GM18868 (cell line): ENCODE data around the gene PRPF38B.
A peak's percentile ranks its signal among the peaks of the same experiment; 100 is the strongest.

Source experiments
- ATAC-seq: cut with Tn5 transposase; IDR thresholded peaks from one replicate; pipeline ENCODE4 v1.9.1; 2021; ENCODE audit warnings: mild to moderate bottlenecking, moderate library complexity; ENCODE audit not compliant: unreplicated experiment

Gene PRPF38B

DNA sequence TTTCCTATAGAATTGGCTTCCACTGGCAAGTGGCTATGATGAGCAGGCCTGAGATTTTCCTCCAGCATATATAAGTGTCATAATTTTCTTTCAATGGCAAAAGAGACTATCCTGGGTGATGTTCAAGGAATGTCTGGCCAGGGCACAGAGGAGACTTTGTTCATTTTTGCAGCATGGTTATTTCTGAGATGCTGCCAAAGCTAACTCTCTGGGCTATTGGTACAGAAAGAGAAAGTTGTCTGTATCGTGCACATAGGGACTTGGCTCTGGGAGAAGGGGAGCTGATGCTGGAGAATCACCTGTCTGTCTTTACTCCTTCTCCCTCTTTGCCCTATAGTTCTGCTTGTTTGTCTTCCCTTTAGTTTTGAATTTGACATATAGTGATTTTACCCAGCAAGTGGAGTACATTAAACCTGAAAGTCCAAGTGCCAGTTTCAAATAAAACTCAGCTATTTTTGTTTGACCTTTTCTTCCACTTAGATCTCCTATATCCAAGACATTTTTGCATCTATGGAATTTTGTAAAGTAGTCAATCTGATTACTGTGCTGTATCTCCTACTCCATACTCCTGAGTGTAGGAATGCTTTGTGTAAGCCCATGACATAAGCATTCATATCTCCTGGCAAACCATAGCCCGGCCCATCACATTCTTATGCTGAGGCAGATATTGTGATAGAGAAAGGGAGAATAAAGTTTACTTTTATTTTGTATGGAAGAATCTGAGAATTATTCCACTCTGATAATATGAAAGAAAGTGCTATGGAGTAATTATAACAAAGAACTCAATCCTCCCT lies 24.5 kb downstream of the PRPF38B start:
- ATAC-seq: no peak

DNA sequence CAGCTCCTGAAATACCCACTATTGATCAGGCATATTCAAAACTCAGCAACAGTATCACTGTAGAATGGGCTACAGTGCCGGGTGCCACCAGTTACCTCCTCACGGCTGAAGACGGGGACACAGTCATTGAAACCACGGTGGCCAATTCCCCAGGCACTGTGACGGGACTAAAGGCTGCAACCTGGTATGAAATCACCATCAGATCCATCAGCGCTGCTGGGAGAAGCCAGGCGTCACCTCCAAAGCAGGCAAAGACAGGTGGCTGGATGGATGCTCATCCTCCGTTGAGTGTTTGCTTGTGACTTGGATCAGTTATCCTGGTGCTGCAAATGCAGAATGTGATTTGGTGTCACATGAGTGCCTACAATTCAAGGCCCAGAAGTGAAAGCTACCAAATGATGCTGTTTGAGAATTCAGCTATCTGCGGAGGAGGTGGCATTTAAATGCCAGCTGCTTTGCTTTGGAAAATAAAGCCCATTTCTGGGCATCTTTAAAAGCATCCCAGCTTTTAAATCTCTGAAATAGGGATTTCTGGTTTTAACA lies 25.7 kb downstream of the PRPF38B start:
- no peak for ATAC-seq

DNA sequence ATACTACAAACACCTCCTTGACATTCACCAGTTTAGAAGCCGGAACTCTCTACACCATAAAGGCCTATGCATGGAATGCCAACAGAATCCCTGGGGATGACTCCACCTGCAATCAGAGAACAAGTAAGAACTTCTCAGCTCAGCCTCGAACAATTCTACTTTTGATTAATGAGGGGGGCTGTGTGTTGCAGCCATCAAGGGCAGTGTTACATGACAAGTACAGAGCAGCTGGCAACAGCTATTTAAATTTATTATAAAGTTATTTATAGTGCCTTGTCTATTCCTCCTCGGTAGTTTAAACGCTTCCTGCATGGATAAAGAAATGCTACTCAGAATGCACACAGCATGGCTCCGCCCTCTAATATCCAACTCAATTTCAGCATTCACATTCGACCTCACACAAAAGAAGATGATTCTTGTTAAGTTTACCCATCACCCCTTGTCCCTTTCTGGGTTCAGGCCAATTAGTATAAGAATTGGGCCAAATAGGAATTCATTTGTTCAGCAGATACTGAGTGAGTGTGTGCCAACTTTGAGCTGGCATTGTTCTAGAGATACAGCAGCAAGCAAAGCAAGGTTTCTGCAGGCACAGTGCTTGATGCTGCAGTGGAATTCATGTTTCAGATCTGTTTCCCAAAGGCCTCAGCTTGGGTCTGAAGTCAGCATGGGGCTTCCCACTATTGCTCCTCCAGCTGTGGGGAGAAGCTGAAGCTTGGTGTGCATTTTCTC lies 27.0 kb downstream of the PRPF38B start:
- ATAC-seq: no peak

DNA sequence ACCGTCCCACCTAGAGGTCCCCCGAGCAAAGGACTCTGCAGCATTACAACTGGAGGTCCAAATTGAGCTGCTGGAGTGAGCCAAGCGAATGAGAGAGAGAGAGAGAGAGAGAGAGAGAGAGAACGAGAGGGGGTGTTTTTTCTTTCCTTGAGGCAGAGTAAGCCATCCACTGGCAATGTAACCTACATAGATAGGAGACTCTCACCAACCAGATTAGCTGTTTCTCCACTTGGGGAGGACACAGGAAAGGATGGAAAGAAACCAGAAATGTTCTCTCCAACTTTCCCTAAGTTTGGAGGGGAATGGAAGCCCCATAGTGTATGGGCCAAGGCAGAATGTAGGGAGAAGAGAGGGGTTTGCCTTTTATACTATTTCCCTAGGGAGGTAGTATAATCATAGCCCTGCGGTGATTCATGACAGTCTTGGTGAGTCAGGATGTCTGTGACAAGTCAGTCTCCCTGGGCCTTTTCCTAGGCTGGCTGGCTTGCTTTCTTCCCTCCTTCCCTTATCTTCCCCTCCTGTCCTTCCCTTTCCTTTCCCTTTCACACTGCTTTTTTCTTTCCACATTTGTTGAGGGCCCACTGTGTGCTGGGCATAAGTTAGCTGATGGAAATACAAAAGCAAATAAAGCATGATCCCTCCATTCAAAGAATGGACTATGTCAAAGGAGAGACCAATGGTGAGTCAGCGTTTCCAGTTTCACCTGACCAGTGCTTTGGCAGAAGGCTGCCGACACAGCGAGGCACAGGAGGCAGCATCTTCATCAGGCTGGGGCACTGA lies 27.7 kb downstream of the PRPF38B start:
- no peak for ATAC-seq

DNA sequence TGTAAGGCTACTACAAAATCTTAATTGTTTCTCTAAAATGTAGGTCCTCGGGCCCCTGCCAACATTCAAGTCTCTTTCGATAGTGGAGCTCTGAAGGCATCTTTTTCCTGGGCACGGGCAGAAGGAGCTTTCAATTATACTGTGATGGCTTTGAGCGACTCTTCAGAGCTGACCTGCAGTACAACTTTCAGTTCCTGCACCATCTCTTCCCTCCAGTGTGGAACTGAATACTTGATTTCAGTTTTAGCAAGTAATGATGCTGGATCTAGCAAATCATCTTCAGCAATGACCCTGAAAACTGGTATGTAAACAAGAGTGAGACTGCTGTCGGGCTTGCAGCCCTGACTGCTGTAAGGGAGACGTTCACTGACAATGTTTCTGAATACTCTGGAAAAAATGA lies 30.2 kb downstream of the PRPF38B start:
- no peak for ATAC-seq

- ATAC-seq: no peak
These were observed 33.8 kb downstream of the PRPF38B start for GRCh38 chr1:108725906-108726305.

- ATAC-seq: no peak
These were observed 36.3 kb downstream of the PRPF38B start for GRCh38 chr1:108728327-108728923.

- no peak for ATAC-seq
These were observed 37.4 kb downstream of the PRPF38B start for GRCh38 chr1:108729481-108729880.

DNA sequence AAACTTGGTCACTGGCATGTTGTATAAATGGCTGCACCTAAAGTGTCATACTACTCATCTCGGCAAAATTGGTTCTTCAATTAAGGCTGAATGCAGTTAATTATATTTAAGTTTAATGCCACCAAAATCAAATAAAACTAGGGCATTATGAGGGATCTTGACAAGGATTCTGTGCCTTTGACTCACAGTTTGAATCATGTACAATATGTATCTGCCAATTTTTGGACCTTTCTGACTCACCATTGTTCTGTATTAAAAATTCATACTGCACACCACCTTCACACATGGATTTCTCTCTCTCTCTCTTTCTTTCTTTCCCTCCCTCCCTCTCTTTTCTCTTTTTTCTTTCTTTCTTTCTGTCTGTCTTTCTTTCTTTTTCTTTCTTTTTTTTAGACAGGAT lies 40.3 kb downstream of the PRPF38B start:
- ATAC-seq: no peak

GRCh38 chr1:108734171-108734865 lies 42.2 kb downstream of the PRPF38B start:
- no peak for ATAC-seq

GRCh38 chr1:108742253-108742652 lies 50.1 kb downstream of the PRPF38B start:
- ATAC-seq: no peak

GRCh38 chr1:108745980-108746381 lies 53.9 kb downstream of the PRPF38B start:
- ATAC-seq: no peak

GRCh38 chr1:108746382-108747170 lies 54.5 kb downstream of the PRPF38B start, which contains the start of gene STXBP3:
Gene STXBP3, plus strand, starts transcription at chr1:108746674. Its CDS starts 64 bp downstream, at chr1:108746738.
- peak; percentile 88 for ATAC-seq

DNA sequence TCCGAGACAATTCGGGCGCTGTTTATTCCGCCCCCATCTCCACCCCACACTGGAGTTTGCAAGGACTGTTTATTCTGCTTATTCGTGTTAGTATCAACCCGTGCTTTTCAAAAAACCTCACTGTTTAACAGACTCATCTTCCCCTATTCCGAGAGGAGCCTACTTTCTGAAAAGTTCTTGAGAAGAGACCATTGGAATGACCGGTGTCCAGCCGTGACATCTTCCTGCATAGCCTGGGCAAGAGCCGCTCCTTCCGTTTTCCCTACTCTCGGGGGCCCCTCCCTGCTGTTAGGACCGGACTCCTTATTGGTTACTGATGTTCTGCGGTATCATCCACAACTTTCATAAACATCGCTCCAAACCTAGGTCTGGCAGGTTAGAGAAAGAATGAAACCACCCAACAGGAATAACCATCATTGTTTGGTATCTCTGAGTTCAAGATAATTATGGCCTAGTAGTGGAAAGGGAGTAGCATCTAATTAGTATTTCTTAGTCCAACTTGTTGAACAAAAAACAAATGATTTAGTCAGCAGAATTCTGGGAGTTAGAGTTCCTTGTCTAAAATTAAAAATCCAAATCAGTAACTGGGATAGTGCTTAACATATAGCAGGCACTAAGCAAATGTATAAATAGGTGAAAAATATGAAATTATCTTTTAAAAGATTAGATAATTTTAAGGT lies 55.2 kb downstream of the PRPF38B start:
- ATAC-seq: peak; percentile 31

GRCh38 chr1:108747898-108748297 lies 55.8 kb downstream of the PRPF38B start:
- ATAC-seq: no peak

GRCh38 chr1:108749081-108749480 lies 57.0 kb downstream of the PRPF38B start:
- ATAC-seq: no peak

DNA sequence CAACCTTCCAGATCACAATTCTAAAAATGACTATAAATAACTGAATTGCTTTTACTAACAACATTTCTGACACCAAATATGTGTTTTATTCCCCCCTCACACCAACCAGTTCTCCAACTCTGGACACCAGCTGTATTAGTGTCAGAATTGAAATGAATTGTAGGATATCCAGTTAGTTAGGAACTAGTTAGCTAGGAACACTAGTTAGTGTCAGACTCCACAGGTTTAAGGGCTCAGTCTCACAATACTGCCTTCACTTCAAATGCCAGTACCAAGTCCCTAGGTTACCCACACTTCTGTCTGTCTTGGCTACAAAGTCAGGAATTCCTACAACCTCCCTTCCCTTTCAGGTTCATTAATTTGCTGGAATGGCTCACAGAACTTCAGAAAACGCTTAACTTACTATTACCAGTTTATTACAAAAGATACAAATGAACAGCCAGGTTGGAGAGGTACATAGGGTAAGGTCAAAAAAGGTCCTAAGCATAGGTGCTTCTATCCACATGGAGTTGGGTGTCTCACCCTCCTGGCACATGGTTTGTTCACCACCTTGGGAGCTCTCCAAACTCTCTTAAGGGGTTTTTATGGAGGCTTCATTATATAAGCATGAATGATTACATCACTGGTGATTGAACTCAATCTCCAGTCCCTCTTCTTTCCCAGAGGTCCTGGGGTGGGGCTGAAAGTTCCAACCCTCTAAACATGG lies 58.5 kb downstream of the PRPF38B start:
- no peak for ATAC-seq
